ENCODE results near the gene PTBP3.

GRCh38 chr9:112326194-112326593 lies 7.2 kb downstream of the PTBP3 start:
- TF ChIP-seq EZH2 (IDR thresholded peaks at IDR 0.05; ENCODE audit: low read length, missing control alignments), result no peak
- no peak for TF ChIP-seq CTCF (conservative IDR thresholded peaks at IDR 0.05 in 1 of 2, IDR thresholded peaks at IDR 0.05 in 1 of 2; ENCODE audit: low read depth in 1 of 2, low read length in 2 of 2)

All from fibroblast of lung (primary cell).